T-helper 17 cell (primary cell): ENCODE results near the gene WWOX. TPM values are rescaled to one million over a fixed set of nuclear protein-coding genes. Genes with fewer than 3 reads are reported as not detected.
"Not testable (repeated sequence)": the region's sequence is repeated elsewhere in the genome, so short reads cannot be mapped to it uniquely, and the experiment has no call there.

Source experiments
- ATAC-seq: fragments of 150-1000 bp; cut with Tn5 transposase; 2 replicates; pipeline ENCODE4 v1.10.0; 2021; ENCODE audit warnings: mild to moderate bottlenecking, moderate library complexity
- DNase-seq, 3 donors: peaks; one replicate each; pipeline versions ENCODE4 v3.0.0 to v3.0.0-alpha.2; 2020 to 2021
- H3K9me3 ChIP-seq: one replicate; pipeline ENCODE4 v1.7.0; 2013; ENCODE audit warnings: low read length, mild to moderate bottlenecking; ENCODE audit not compliant: control insufficient read depth, poor library complexity, severe bottlenecking
- H3K27ac Mint-ChIP-seq: one replicate; pipeline ENCODE4 v1.8.0; 2022; ENCODE audit warnings: mild to moderate bottlenecking, moderate library complexity, mixed read lengths
- H3K27me3 Mint-ChIP-seq: one replicate; pipeline ENCODE4 v1.8.0; 2022; ENCODE audit warnings: mixed read lengths
- H3K36me3 Mint-ChIP-seq: one replicate; pipeline ENCODE4 v1.8.0; 2022; ENCODE audit warnings: low read depth, mixed read lengths
- H3K4me1 Mint-ChIP-seq: one replicate; pipeline ENCODE4 v1.8.0; 2022; ENCODE audit warnings: mild to moderate bottlenecking, mixed read lengths
- H3K4me3 Mint-ChIP-seq: one replicate; pipeline ENCODE4 v1.8.0; 2022; ENCODE audit warnings: mild to moderate bottlenecking, moderate library complexity, mixed read lengths
- total RNA-seq, 4 donors: library from RNA in 2 of 4; stranded (reverse) in 2 of 4; gene quantifications; one replicate each; pipeline ENCODE4 v1.2.3 and lab custom pipeline; 2022 to 2026

WWOX gene
- total RNA-seq, 2 donors from 2014 or later, result 26.8 to 29.7 TPM

- no peaks in the 10 kb centered on the region for H3K4me1 Mint-ChIP-seq
- ATAC-seq (no peak), DNase-seq (no peak)
- H3K36me3 Mint-ChIP-seq, result no peaks in the 10 kb centered on the region
- H3K9me3 ChIP-seq, result no peaks in the 10 kb centered on the region
- H3K4me3 Mint-ChIP-seq, result no peak overlapping the region
- no peak overlapping the region for H3K27ac Mint-ChIP-seq
- no peaks in the 10 kb centered on the region for H3K27me3 Mint-ChIP-seq
These were observed 497.0 kb downstream of the WWOX start for GRCh38 chr16:78596348-78596995.

- Mint-ChIP-seq H3K4me3 (no peak overlapping the region), H3K36me3 (no peaks in the 10 kb centered on the region), H3K4me1 (no peaks in the 10 kb centered on the region), H3K27ac (no peak overlapping the region), H3K27me3 (no peaks in the 10 kb centered on the region)
- no peak for DNase-seq
- ATAC-seq, result no peak
- no peaks in the 10 kb centered on the region for H3K9me3 ChIP-seq
These were observed 497.6 kb downstream of the WWOX start for GRCh38 chr16:78596996-78597422.

GRCh38 chr16:78597809-78598570 is 498.5 kb downstream of the WWOX start:
- Mint-ChIP-seq H3K36me3 (no peaks in the 10 kb centered on the region), H3K4me1 (no peaks in the 10 kb centered on the region), H3K27me3 (no peaks in the 10 kb centered on the region), H3K4me3 (no peak overlapping the region), H3K27ac (no peak overlapping the region)
- no peak for ATAC-seq
- no peak for DNase-seq
- H3K9me3 ChIP-seq, result no peaks in the 10 kb centered on the region

GRCh38 chr16:78599271-78599670 is 499.8 kb downstream of the WWOX start:
- no peaks in the 10 kb centered on the region for H3K4me1 Mint-ChIP-seq
- H3K4me3 Mint-ChIP-seq, result no peak overlapping the region

GRCh38 chr16:78604423-78605062 is 505.1 kb downstream of the WWOX start:
- not testable (repeated sequence) for H3K27me3 Mint-ChIP-seq, ATAC-seq, H3K4me1 Mint-ChIP-seq, H3K36me3 Mint-ChIP-seq, H3K9me3 ChIP-seq, DNase-seq, H3K4me3 Mint-ChIP-seq, H3K27ac Mint-ChIP-seq

More at GRCh38 chr16:78599271-78599670, 499.8 kb downstream of the WWOX start:
- DNase-seq, result no peak
- Mint-ChIP-seq H3K27me3 (no peaks in the 10 kb centered on the region), H3K36me3 (no peaks in the 10 kb centered on the region), H3K27ac (no peak overlapping the region)
- no peaks in the 10 kb centered on the region for H3K9me3 ChIP-seq
- ATAC-seq, result no peak

- ATAC-seq, result no peak
- Mint-ChIP-seq H3K27ac (no peak overlapping the region), H3K4me1 (peaks cover 8% of the 10 kb centered on the region), H3K4me3 (no peak overlapping the region), H3K27me3 (no peaks in the 10 kb centered on the region), H3K36me3 (no peaks in the 10 kb centered on the region)
- no peaks in the 10 kb centered on the region for H3K9me3 ChIP-seq
- no peak for DNase-seq
These were observed 506.2 kb downstream of the WWOX start for GRCh38 chr16:78605548-78606101.

- peaks cover 8% of the 10 kb centered on the region for H3K4me1 Mint-ChIP-seq
- DNase-seq, result no peak
- no peaks in the 10 kb centered on the region for H3K9me3 ChIP-seq
- H3K36me3 Mint-ChIP-seq, result no peaks in the 10 kb centered on the region
- no peak for ATAC-seq
- no peak overlapping the region for H3K4me3 Mint-ChIP-seq
- H3K27ac Mint-ChIP-seq, result no peak overlapping the region
- H3K27me3 Mint-ChIP-seq, result no peaks in the 10 kb centered on the region
These were observed 507.1 kb downstream of the WWOX start for GRCh38 chr16:78606545-78606944.

GRCh38 chr16:78607022-78607421 is 507.6 kb downstream of the WWOX start:
- H3K27me3 Mint-ChIP-seq, result no peaks in the 10 kb centered on the region
- no peak for ATAC-seq

GRCh38 chr16:78607465-78607864 is 508.0 kb downstream of the WWOX start:
- DNase-seq (no peak), ATAC-seq (no peak)
- Mint-ChIP-seq H3K27ac (no peak overlapping the region), H3K27me3 (no peaks in the 10 kb centered on the region), H3K4me1 (peaks cover 8% of the 10 kb centered on the region), H3K36me3 (no peaks in the 10 kb centered on the region), H3K4me3 (no peak overlapping the region)
- H3K9me3 ChIP-seq, result no peaks in the 10 kb centered on the region

More at GRCh38 chr16:78607022-78607421, 507.6 kb downstream of the WWOX start:
- Mint-ChIP-seq H3K36me3 (no peaks in the 10 kb centered on the region), H3K4me3 (no peak overlapping the region), H3K27ac (no peak overlapping the region), H3K4me1 (peaks cover 8% of the 10 kb centered on the region)
- no peak for DNase-seq
- no peaks in the 10 kb centered on the region for H3K9me3 ChIP-seq

- no peaks in the 10 kb centered on the region for H3K9me3 ChIP-seq
These were observed 508.9 kb downstream of the WWOX start for GRCh38 chr16:78608305-78608776.

GRCh38 chr16:78609402-78610274 is 510.2 kb downstream of the WWOX start:
- no peaks in the 10 kb centered on the region for H3K36me3 Mint-ChIP-seq
- H3K4me3 Mint-ChIP-seq, result no peak overlapping the region
- H3K27ac Mint-ChIP-seq, result peak overlapping the region; percentile 62

More at GRCh38 chr16:78608305-78608776, 508.9 kb downstream of the WWOX start:
- Mint-ChIP-seq H3K27me3 (no peaks in the 10 kb centered on the region), H3K4me3 (no peak overlapping the region), H3K27ac (no peak overlapping the region), H3K4me1 (peaks cover 8% of the 10 kb centered on the region), H3K36me3 (no peaks in the 10 kb centered on the region)
- no peak for ATAC-seq
- no peak for DNase-seq

GRCh38 chr16:78611318-78611717 is 511.9 kb downstream of the WWOX start:
- Mint-ChIP-seq H3K36me3 (no peaks in the 10 kb centered on the region), H3K4me1 (peaks cover 8% of the 10 kb centered on the region), H3K27me3 (no peaks in the 10 kb centered on the region)

More at GRCh38 chr16:78609402-78610274, 510.2 kb downstream of the WWOX start:
- Mint-ChIP-seq H3K27me3 (no peaks in the 10 kb centered on the region), H3K4me1 (peaks cover 8% of the 10 kb centered on the region)
- no peaks in the 10 kb centered on the region for H3K9me3 ChIP-seq
- ATAC-seq (no peak), DNase-seq (no peak)

More at GRCh38 chr16:78611318-78611717, 511.9 kb downstream of the WWOX start:
- DNase-seq (no peak), ATAC-seq (no peak)
- Mint-ChIP-seq H3K27ac (no peak overlapping the region), H3K4me3 (no peak overlapping the region)
- H3K9me3 ChIP-seq, result no peaks in the 10 kb centered on the region
